ENCODE measurements around the gene SLC36A1.

SLC36A1 gene

DNA sequence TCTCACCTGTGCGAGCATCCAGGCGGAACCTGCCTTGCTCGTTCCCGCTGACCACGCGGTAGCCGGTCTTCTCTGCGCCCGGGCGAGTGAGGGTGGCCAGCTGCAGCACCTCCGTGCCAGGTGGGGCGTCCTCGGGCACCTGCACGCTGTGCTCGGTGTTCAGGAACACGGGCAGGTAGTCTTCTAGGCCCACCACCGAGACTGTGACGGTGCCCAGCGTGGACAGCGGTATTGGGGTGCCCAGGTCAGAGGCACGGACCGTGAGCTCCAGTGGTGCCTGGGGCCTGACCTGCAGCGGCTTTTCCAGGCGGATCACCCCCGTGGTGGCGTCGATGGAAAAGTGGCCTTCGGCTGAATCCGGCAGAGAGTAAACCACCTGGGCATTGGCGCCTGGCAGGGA lies 84.2 kb downstream of the SLC36A1 start:
- TF ChIP-seq, protein P1, sequence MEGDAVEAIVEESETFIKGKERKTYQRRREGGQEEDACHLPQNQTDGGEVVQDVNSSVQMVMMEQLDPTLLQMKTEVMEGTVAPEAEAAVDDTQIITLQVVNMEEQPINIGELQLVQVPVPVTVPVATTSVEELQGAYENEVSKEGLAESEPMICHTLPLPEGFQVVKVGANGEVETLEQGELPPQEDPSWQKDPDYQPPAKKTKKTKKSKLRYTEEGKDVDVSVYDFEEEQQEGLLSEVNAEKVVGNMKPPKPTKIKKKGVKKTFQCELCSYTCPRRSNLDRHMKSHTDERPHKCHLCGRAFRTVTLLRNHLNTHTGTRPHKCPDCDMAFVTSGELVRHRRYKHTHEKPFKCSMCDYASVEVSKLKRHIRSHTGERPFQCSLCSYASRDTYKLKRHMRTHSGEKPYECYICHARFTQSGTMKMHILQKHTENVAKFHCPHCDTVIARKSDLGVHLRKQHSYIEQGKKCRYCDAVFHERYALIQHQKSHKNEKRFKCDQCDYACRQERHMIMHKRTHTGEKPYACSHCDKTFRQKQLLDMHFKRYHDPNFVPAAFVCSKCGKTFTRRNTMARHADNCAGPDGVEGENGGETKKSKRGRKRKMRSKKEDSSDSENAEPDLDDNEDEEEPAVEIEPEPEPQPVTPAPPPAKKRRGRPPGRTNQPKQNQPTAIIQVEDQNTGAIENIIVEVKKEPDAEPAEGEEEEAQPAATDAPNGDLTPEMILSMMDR (IDR thresholded peaks at IDR 0.05; ENCODE audit: borderline replicate concordance, control extremely low read depth, extremely low read depth, insufficient read depth, missing control alignments): no peak
- DNase-seq (ENCODE audit: low spot score): no peak
- in situ Hi-C loops (cut with MboI; ENCODE audit: low sequenced_read_pairs, unreplicated experiment): loop anchor here (10.0 kb wide), 1 partner anchor 113 kb away; no protein-coding TSS in a partner anchor

DNA sequence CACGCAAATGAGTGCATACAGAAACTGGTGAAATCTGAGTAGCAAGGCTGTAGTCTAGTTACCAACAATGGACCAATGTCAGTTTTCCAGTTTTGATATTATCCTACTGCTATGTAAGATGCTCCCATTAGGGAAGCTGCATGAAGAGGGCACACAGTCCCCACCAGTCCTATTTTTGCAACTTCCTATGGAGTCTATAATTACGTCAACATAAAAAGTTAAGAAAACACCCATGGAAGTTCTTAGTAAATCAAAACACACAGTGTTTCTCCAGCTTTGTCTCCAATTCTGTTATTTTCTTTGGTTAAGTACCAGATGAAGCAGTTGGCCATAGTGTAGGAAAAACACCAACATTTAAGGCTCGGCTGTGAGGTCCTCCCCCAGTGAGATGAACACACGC lies 85.0 kb downstream of the SLC36A1 start:
- DNase-seq (ENCODE audit: low spot score): no peak
- TF ChIP-seq, protein P1 (IDR thresholded peaks at IDR 0.05; ENCODE audit: borderline replicate concordance, control extremely low read depth, extremely low read depth, insufficient read depth, missing control alignments): no peak
- in situ Hi-C loops (cut with MboI; ENCODE audit: low sequenced_read_pairs, unreplicated experiment): loop anchor here (10.0 kb wide), 1 partner anchor 112 kb away; no protein-coding TSS in a partner anchor

DNA sequence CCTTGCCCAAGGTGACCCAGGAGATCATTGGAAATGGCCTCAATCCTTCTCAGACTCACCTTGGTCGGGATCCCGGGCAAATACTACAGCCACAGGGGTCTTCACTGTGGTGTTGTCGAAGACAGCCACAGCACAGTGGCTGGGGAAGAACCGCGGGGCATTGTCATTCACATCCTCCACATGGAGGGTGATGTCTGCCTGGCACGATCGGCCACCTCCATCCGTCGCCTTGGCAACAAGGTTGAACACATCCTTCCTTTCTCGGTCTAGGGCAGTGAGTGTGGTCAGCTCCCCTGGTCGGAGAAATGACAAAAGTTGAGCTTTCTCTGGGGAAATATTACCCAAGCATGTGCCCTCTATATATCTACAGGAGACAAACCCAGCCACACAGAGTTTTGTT lies 86.9 kb downstream of the SLC36A1 start:
- in situ Hi-C loops (cut with MboI; ENCODE audit: low sequenced_read_pairs, unreplicated experiment): loop anchor here (10.0 kb wide), 1 partner anchor 110 kb away; no protein-coding TSS in a partner anchor

DNA sequence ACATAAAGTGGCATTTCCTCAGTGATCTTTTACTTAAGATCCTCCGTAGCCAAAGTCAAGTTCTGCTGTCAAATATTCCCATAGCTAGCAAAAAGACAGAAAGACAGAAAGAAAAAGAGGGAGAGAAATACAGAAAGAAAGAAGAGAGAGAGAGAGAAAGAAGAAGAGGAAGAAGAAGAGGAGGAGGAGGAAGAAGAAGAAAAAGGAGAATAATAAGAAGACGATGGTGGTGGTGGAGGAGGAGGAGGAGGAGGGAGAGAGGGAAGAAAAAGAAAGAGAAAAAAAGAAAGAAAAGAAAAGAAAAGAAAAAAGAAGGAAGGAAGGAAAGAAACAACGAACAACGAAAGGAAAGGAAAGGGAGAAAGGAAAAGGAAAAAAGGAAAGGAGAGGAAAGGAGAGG lies 89.6 kb downstream of the SLC36A1 start:
- TF ChIP-seq, protein P1 (IDR thresholded peaks at IDR 0.05; ENCODE audit: borderline replicate concordance, control extremely low read depth, extremely low read depth, insufficient read depth, missing control alignments): no peak
- no peak for DNase-seq (ENCODE audit: low spot score)
- in situ Hi-C loops (cut with MboI; ENCODE audit: low sequenced_read_pairs, unreplicated experiment): loop anchor here (10.0 kb wide), 1 partner anchor 108 kb away; no protein-coding TSS in a partner anchor

More for the DNA sequence above, 86.9 kb downstream of the SLC36A1 start:
- TF ChIP-seq, protein P1 (IDR thresholded peaks at IDR 0.05; ENCODE audit: borderline replicate concordance, control extremely low read depth, extremely low read depth, insufficient read depth, missing control alignments): no peak
- no peak for DNase-seq (ENCODE audit: low spot score)

DNA sequence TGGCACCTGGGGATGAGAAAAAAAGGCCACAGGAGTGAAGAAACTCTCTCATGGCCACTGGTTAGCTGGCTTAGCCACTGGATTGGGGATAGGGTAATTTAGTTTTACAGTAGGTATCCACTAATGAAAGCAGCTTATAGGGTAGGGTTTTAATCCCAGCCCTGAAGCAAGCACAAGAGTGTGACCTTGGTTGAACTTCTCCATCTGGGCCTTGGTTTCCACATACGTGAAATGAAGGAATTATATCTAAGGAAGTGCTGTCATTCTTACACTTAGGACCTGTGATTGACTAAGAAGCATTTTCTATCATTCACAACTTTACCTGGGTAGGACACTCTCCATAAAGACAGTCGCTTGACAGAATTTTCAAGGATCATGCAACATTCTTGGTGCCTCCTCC lies 94.2 kb downstream of the SLC36A1 start:
- DNase-seq (ENCODE audit: low spot score): no peak
- in situ Hi-C loops (cut with MboI; ENCODE audit: low sequenced_read_pairs, unreplicated experiment): no loop called here
- TF ChIP-seq, protein P1 (IDR thresholded peaks at IDR 0.05; ENCODE audit: borderline replicate concordance, control extremely low read depth, extremely low read depth, insufficient read depth, missing control alignments): no peak

Measured in GM13976 (cell line).